H9 (cell line): ENCODE results near the gene TRIM27. TPM values are rescaled to one million over a fixed set of nuclear protein-coding genes. Genes with fewer than 3 reads are reported as not detected.

Experiments
- DNase-seq: peaks from one replicate; pipeline ENCODE4 v3.0.0-alpha.2; 2017
- H2AFZ ChIP-seq: one replicate; pipeline ENCODE4 v1.6.1; 2013; ENCODE audit warnings: mild to moderate bottlenecking, low read length, control low read depth, moderate library complexity
- H2AK5ac ChIP-seq: 2 replicates; pipeline ENCODE4 v1.6.1; 2013; ENCODE audit warnings: low read length, control low read depth, mixed read lengths; ENCODE audit not compliant: insufficient read length
- H2BK120ac ChIP-seq: one replicate; pipeline ENCODE4 v1.6.1; 2013; ENCODE audit warnings: low read depth, mild to moderate bottlenecking, low read length, control low read depth, inconsistent platforms; ENCODE audit not compliant: poor library complexity, severe bottlenecking
- H2BK12ac ChIP-seq: 2 replicates; pipeline ENCODE4 v1.6.1; 2013; ENCODE audit warnings: low read length, control low read depth, mixed read lengths, low read depth; ENCODE audit not compliant: insufficient read length
- H2BK15ac ChIP-seq: 2 replicates; pipeline ENCODE4 v1.6.1; 2013; ENCODE audit warnings: low read depth, low read length, control low read depth
- H2BK20ac ChIP-seq: one replicate; pipeline ENCODE4 v1.6.1; 2013; ENCODE audit warnings: low read depth, mild to moderate bottlenecking, low read length, control low read depth, inconsistent platforms; ENCODE audit not compliant: poor library complexity, severe bottlenecking
- H2BK5ac ChIP-seq: 2 replicates; pipeline ENCODE4 v1.6.1; 2013; ENCODE audit warnings: low read length, control low read depth, mixed read lengths; ENCODE audit not compliant: insufficient read length
- H3K14ac ChIP-seq: 2 replicates; pipeline ENCODE4 v1.6.1; 2013; ENCODE audit warnings: low read length, control low read depth; ENCODE audit not compliant: insufficient read depth
- H3K18ac ChIP-seq: 2 replicates; pipeline ENCODE4 v1.6.1; 2013; ENCODE audit warnings: low read depth, mild to moderate bottlenecking, mixed read lengths, low read length, control low read depth; ENCODE audit not compliant: insufficient read length
- H3K23ac ChIP-seq: 2 replicates; pipeline ENCODE4 v1.6.1; 2013; ENCODE audit warnings: low read length, control low read depth, mixed read lengths, low read depth; ENCODE audit not compliant: insufficient read length
- H3K23me2 ChIP-seq: 2 replicates; pipeline ENCODE4 v1.6.1; 2013; ENCODE audit warnings: low read depth, mild to moderate bottlenecking, mixed read lengths, low read length, control low read depth; ENCODE audit not compliant: insufficient read length, poor library complexity, severe bottlenecking
- H3K27ac ChIP-seq: 2 replicates; pipeline ENCODE4 v1.5.1; 2013; ENCODE audit warnings: low read length, control low read depth, mixed read lengths, low read depth; ENCODE audit not compliant: insufficient read length
- H3K27me3 ChIP-seq: 2 replicates; pipeline ENCODE4 v1.6.1; 2013; ENCODE audit warnings: low read length, control low read depth, inconsistent platforms; ENCODE audit not compliant: insufficient read depth
- H3K4ac ChIP-seq: 2 replicates; pipeline ENCODE4 v1.6.1; 2013; ENCODE audit warnings: low read depth, mild to moderate bottlenecking, control low read depth, inconsistent platforms, low read length, moderate library complexity
- H3K4me1 ChIP-seq: 2 replicates; pipeline ENCODE4 v1.6.1; 2013; ENCODE audit warnings: low read length, control low read depth, inconsistent platforms; ENCODE audit not compliant: insufficient read depth
- H3K4me2 ChIP-seq: 2 replicates; pipeline ENCODE4 v1.6.1; 2013; ENCODE audit warnings: low read length, control low read depth, mixed read lengths; ENCODE audit not compliant: insufficient read length, insufficient read depth
- H3K56ac ChIP-seq: 2 replicates; pipeline ENCODE4 v1.6.1; 2013; ENCODE audit warnings: low read depth, mild to moderate bottlenecking, mixed read lengths, low read length, control low read depth; ENCODE audit not compliant: insufficient read length
- H3K79me1 ChIP-seq: 2 replicates; pipeline ENCODE4 v1.6.1; 2013; ENCODE audit warnings: low read depth, mild to moderate bottlenecking, moderate library complexity, low read length, control low read depth, inconsistent platforms; ENCODE audit not compliant: insufficient read depth, poor library complexity, severe bottlenecking
- H3K79me2 ChIP-seq: 2 replicates; pipeline ENCODE4 v1.6.1; 2013; ENCODE audit warnings: low read length, control low read depth, inconsistent platforms; ENCODE audit not compliant: insufficient read depth
- H3K9ac ChIP-seq: 2 replicates; pipeline ENCODE4 v1.6.1; 2013; ENCODE audit warnings: low read length, control low read depth, mixed read lengths; ENCODE audit not compliant: insufficient read length; ENCODE audit errors: extremely low read depth
- H3K9me3 ChIP-seq: one replicate; pipeline ENCODE4 v1.6.1; 2013; ENCODE audit warnings: low read depth, low read length, inconsistent platforms; ENCODE audit not compliant: control insufficient read depth
- H3T11ph ChIP-seq: one replicate; pipeline ENCODE4 v1.6.1; 2013; ENCODE audit warnings: mild to moderate bottlenecking, low read length, control low read depth, inconsistent platforms
- H4K20me1 ChIP-seq: one replicate; pipeline ENCODE4 v1.6.1; 2013; ENCODE audit not compliant: control insufficient read depth, insufficient read length, insufficient read depth
- H4K5ac ChIP-seq: 2 replicates; pipeline ENCODE4 v1.6.1; 2013; ENCODE audit warnings: low read depth, mild to moderate bottlenecking, mixed read lengths, low read length, control low read depth; ENCODE audit not compliant: insufficient read length
- H4K8ac ChIP-seq: replicated peaks from 2 replicates; pipeline ENCODE4 v1.6.1; 2013; ENCODE audit warnings: low read length, control low read depth, mixed read lengths, low read depth; ENCODE audit not compliant: insufficient read length
- H4K91ac ChIP-seq: 2 replicates; pipeline ENCODE4 v1.6.1; 2013; ENCODE audit warnings: low read depth, mild to moderate bottlenecking, moderate library complexity, mixed read lengths, low read length, control low read depth; ENCODE audit not compliant: insufficient read length
- H3K27ac Mint-ChIP-seq, 3 experiments: 2 replicates in 2 of 3; 3 replicates in 1 of 3; pipeline ENCODE4 v1.8.0; 2020 to 2021; ENCODE audit warnings: mixed read lengths in 3 of 3, mild to moderate bottlenecking in 1 of 3, moderate library complexity in 1 of 3
- H3K27me3 Mint-ChIP-seq: 2 replicates; pipeline ENCODE4 v1.8.0; 2021; ENCODE audit warnings: low read depth, mild to moderate bottlenecking, moderate library complexity, mixed read lengths
- H3K36me3 Mint-ChIP-seq, 3 experiments: 2 replicates in 2 of 3; 3 replicates in 1 of 3; pipeline ENCODE4 v1.8.0; 2020 to 2021; ENCODE audit warnings: low read depth in 3 of 3, mixed read lengths in 3 of 3; ENCODE audit not compliant: insufficient read depth in 1 of 3
- H3K4me1 Mint-ChIP-seq, 2 experiments: 2 replicates each; pipeline ENCODE4 v1.8.0; 2020; ENCODE audit warnings: mixed read lengths in 2 of 2
- H3K4me3 Mint-ChIP-seq, 2 experiments: 2 replicates in 1 of 2; 3 replicates in 1 of 2; pipeline ENCODE4 v1.8.0; 2020 to 2021; ENCODE audit warnings: mild to moderate bottlenecking in 2 of 2, mixed read lengths in 2 of 2, moderate library complexity in 1 of 2
- H3K9me3 Mint-ChIP-seq, 2 experiments: 2 replicates in 1 of 2; 3 replicates in 1 of 2; pipeline ENCODE4 v1.8.0; 2020; ENCODE audit warnings: mild to moderate bottlenecking in 2 of 2, mixed read lengths in 2 of 2, moderate library complexity in 1 of 2
- CTCF ChIP-seq: fragments of 200-600 bp; sonication (generic); conservative IDR thresholded peaks from 3 replicates; pipeline ENCODE4 v1.8.0; 2021; ENCODE audit warnings: antibody characterized with exemption, mild to moderate bottlenecking
- WGBS: extraction: QIAGEN DNeasy Blood & Tissue Kit; methylation state at CpG from one replicate; pipeline ENCODE4 v1.1.7; 2013; ENCODE audit warnings: missing lambda C conversion rate, low lambda C conversion rate, mixed read lengths; ENCODE audit not compliant: insufficient read length; ENCODE audit errors: extremely low coverage; 5-methylcytosine and 5-hydroxymethylcytosine counted together
- total RNA-seq: library from RNA; stranded (reverse); gene quantifications from 2 replicates; pipeline ENCODE4 v1.2.1, GENCODE V29; 2021

Gene TRIM27
- total RNA-seq, 1 experiment from 2014 or later: 98.2 TPM

- H3K56ac ChIP-seq: no peak overlapping the region
- no peak for TF ChIP-seq CTCF
- no CpG with 5 or more reads among the region's 4 CpGs for WGBS
Observed at GRCh38 chr6:28887796-28888496, 35.8 kb downstream of the TRIM27 start.

More at GRCh38 chr6:28887796-28888496, 35.8 kb downstream of the TRIM27 start:
- Histone ChIP-seq H3K23me2 (no peaks in the 10 kb centered on the region), H3K9me3 (no peaks in the 10 kb centered on the region), H3T11ph (no peak overlapping the region), H3K27ac (no peak overlapping the region), H2BK20ac (no peak overlapping the region), H3K4ac (no peak overlapping the region), H4K5ac (no peak overlapping the region), H4K20me1 (no peaks in the 10 kb centered on the region), H2AK5ac (no peak overlapping the region), H3K4me1 (no peaks in the 10 kb centered on the region), H3K4me2 (no peak overlapping the region), H2AFZ (no peak overlapping the region), H4K8ac (no peak overlapping the region), H3K9ac (no peak overlapping the region), H3K79me1 (no peaks in the 10 kb centered on the region), H2BK5ac (no peak overlapping the region), H3K14ac (no peak overlapping the region), H2BK120ac (no peak overlapping the region), H2BK15ac (no peak overlapping the region), H3K18ac (no peak overlapping the region), H2BK12ac (no peak overlapping the region), H3K27me3 (no peaks in the 10 kb centered on the region), H3K23ac (no peak overlapping the region), H4K91ac (no peak overlapping the region), H3K79me2 (no peaks in the 10 kb centered on the region)
- Mint-ChIP-seq H3K4me3 (no peak overlapping the region), H3K36me3 (peaks cover 0 to 11% (median 2%) of the 10 kb centered on the region in 3 experiments; a peak in 4 of 7 replicates), H3K27ac (no peak overlapping the region), H3K27me3 (no peaks in the 10 kb centered on the region), H3K9me3 (peaks cover 5 to 17% of the 10 kb centered on the region in 2 experiments), H3K4me1 (no peaks in the 10 kb centered on the region)
- DNase-seq: no peak
